Fibroblast of lung (primary cell): Measurements from ENCODE around the gene RACK1.

ENCODE experiments used
- EZH2 ChIP-seq: IDR thresholded peaks from 2 replicates; pipeline ENCODE4 v1.5.1; 2012; ENCODE audit warnings: low read length, control low read depth, mild to moderate bottlenecking; ENCODE audit errors: missing control alignments
- TF ChIP-seq, protein P1 (sequence below), 2 donors: IDR thresholded peaks in 1 of 2; conservative IDR thresholded peaks in 1 of 2; 1 replicate in 1 of 2; 2 replicates in 1 of 2; pipeline ENCODE4 v1.5.1; 2011 to 2012; ENCODE audit warnings: low read length in 2 of 2, control low read depth in 1 of 2, inconsistent platforms in 1 of 2, low read depth in 1 of 2, mild to moderate bottlenecking in 1 of 2

DNA sequence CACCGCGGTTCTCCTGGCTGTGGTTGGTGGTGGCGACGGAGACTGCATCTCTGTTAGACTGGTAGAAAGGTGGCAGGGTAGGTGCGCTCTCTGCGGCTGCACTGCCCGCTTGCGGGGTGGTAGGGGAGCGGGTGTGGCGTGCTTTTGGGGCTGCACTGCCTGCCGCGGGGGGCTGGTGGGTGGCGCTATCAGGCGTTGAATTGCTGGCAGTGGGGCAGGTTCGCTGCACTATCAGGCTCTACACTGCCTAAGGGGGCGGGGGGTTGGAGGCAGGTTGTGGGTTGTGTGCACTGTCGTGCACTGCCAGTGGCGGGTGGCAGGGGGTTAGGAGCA is 38.2 kb upstream of the RACK1 start:
- TF ChIP-seq, protein P1, sequence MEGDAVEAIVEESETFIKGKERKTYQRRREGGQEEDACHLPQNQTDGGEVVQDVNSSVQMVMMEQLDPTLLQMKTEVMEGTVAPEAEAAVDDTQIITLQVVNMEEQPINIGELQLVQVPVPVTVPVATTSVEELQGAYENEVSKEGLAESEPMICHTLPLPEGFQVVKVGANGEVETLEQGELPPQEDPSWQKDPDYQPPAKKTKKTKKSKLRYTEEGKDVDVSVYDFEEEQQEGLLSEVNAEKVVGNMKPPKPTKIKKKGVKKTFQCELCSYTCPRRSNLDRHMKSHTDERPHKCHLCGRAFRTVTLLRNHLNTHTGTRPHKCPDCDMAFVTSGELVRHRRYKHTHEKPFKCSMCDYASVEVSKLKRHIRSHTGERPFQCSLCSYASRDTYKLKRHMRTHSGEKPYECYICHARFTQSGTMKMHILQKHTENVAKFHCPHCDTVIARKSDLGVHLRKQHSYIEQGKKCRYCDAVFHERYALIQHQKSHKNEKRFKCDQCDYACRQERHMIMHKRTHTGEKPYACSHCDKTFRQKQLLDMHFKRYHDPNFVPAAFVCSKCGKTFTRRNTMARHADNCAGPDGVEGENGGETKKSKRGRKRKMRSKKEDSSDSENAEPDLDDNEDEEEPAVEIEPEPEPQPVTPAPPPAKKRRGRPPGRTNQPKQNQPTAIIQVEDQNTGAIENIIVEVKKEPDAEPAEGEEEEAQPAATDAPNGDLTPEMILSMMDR (conservative IDR thresholded peaks at IDR 0.05 in 1 of 2, IDR thresholded peaks at IDR 0.05 in 1 of 2; ENCODE audit: low read depth in 1 of 2, low read length in 2 of 2): no peak
- no peak for TF ChIP-seq EZH2
